Endothelial cell of umbilical vein (primary cell): Measurements from ENCODE around the gene DDX46. TPM values are rescaled to one million over a fixed set of nuclear protein-coding genes. Genes with fewer than 3 reads are reported as not detected.

ENCODE experiments used
- BruUV-seq: library from RNA; stranded (reverse); fragments of 400-500 nt; replicated peaks from 2 replicates; lab custom pipeline; 2021; lab: Mats Ljungman, UMichigan
- CTCF ChIA-PET: fragments of 300-600, 350-600 bp; sonication (Branson Sonifier 250); formaldehyde crosslinking; loops from one replicate; lab custom pipeline; 2021; ENCODE audit warnings: antibody characterized with exemption, inconsistent platforms; lab: Charles Lee
- POLR2A ChIA-PET: fragments of 300-600, 350-600 bp; sonication (Branson Sonifier 250); formaldehyde crosslinking; loops from one replicate; lab custom pipeline; 2021; ENCODE audit warnings: antibody characterized with exemption, inconsistent platforms; lab: Charles Lee
- DNase-seq: peaks from one replicate; pipeline ENCODE4 v3.0.0-alpha.2; 2011; ENCODE audit warnings: low read depth, low spot score
- FAIRE-seq: peaks from 2 replicates; lab custom pipeline; 2011; peaks lifted over from hg19 to GRCh38; lab: Jason Lieb, UNC
- H2AFZ ChIP-seq: 2 replicates; pipeline ENCODE4 v1.6.0; 2012; ENCODE audit warnings: low read depth, low read length, control low read depth, inconsistent platforms
- H3K27ac ChIP-seq: 2 replicates; pipeline ENCODE4 v1.5.1; 2011; ENCODE audit warnings: low read depth, mild to moderate bottlenecking, control low read depth, low read length, moderate library complexity; ENCODE audit not compliant: insufficient read depth
- H3K27me3 ChIP-seq, 2 experiments: 2 replicates each; pipeline versions ENCODE4 v1.6.0 to v1.6.1; 2011; ENCODE audit warnings: low read length in 2 of 2, mixed read lengths in 1 of 2; ENCODE audit not compliant: control insufficient read depth in 2 of 2, insufficient read depth in 2 of 2
- H3K36me3 ChIP-seq, 2 experiments: 2 replicates in 1 of 2; 3 replicates in 1 of 2; pipeline ENCODE4 v1.5.1; 2011; ENCODE audit warnings: low read length in 2 of 2, mild to moderate bottlenecking in 1 of 2, moderate library complexity in 1 of 2; ENCODE audit not compliant: control insufficient read depth in 2 of 2, insufficient read depth in 2 of 2; ENCODE audit errors: extremely low read depth in 1 of 2
- H3K4me1 ChIP-seq: 3 replicates; pipeline ENCODE4 v1.5.1; 2011; ENCODE audit warnings: mild to moderate bottlenecking, low read length; ENCODE audit not compliant: control insufficient read depth, insufficient read depth; ENCODE audit errors: extremely low read depth
- H3K4me2 ChIP-seq: 2 replicates; pipeline ENCODE4 v1.6.1; 2011; ENCODE audit warnings: low read length, control low read depth, mixed read lengths; ENCODE audit not compliant: insufficient read depth
- H3K4me3 ChIP-seq, 3 experiments: fragments of 200-600 bp in 1 of 3; sonication (generic), shearing (Covaris generic) in 1 of 3; replicated peaks in 1 of 3; 2 replicates each; pipeline ENCODE4 v1.5.1; 2011 to 2016; ENCODE audit warnings: control low read depth in 3 of 3, low read length in 3 of 3, mild to moderate bottlenecking in 2 of 3, inconsistent platforms in 1 of 3, low read depth in 1 of 3, moderate library complexity in 1 of 3; ENCODE audit not compliant: insufficient read depth in 1 of 3
- H3K79me2 ChIP-seq: 2 replicates; pipeline ENCODE4 v1.6.0; 2012; ENCODE audit warnings: low read length, inconsistent platforms; ENCODE audit not compliant: control insufficient read depth, insufficient read depth
- H3K9ac ChIP-seq: replicated peaks from 2 replicates; pipeline ENCODE3; 2011; ENCODE audit warnings: low read length, control low read depth; ENCODE audit not compliant: insufficient read depth; ENCODE audit errors: extremely low read depth
- H3K9me1 ChIP-seq: replicated peaks from 3 replicates; pipeline ENCODE4 v1.6.0; 2011; ENCODE audit warnings: mild to moderate bottlenecking, low read length; ENCODE audit not compliant: control insufficient read depth, insufficient read depth; ENCODE audit errors: extremely low read depth
- H3K9me3 ChIP-seq: replicated peaks from 2 replicates; pipeline ENCODE4 v1.5.1; 2012; ENCODE audit warnings: low read length, inconsistent platforms; ENCODE audit not compliant: control insufficient read depth, insufficient read depth
- H4K20me1 ChIP-seq: replicated peaks from 2 replicates; pipeline ENCODE3; 2011; ENCODE audit warnings: mild to moderate bottlenecking, low read length; ENCODE audit not compliant: control insufficient read depth, insufficient read depth; ENCODE audit errors: extremely low read depth
- EZH2 ChIP-seq: IDR thresholded peaks from 2 replicates; pipeline ENCODE4 v1.6.1; 2012; ENCODE audit warnings: borderline replicate concordance, low read depth, mild to moderate bottlenecking, moderate library complexity, low read length, inconsistent platforms; ENCODE audit not compliant: severe bottlenecking
- GATA2 ChIP-seq: IDR thresholded peaks from 2 replicates; pipeline ENCODE4 v1.7.0; 2011; ENCODE audit warnings: low read depth, mild to moderate bottlenecking, moderate library complexity, mixed read lengths, low read length; ENCODE audit not compliant: insufficient read length, insufficient read depth
- JUN ChIP-seq: IDR thresholded peaks from 2 replicates; pipeline ENCODE4 v1.6.1; 2011; ENCODE audit warnings: borderline replicate concordance, low read depth; ENCODE audit not compliant: insufficient read length, insufficient read depth
- MYC ChIP-seq: IDR thresholded peaks from one replicate; pipeline ENCODE4 v1.6.1; 2011; ENCODE audit warnings: mild to moderate bottlenecking, low read depth, low read length
- POLR2AphosphoS5 ChIP-seq: IDR thresholded peaks from 2 replicates; pipeline ENCODE4 v1.6.1; 2012; ENCODE audit warnings: low read depth, mild to moderate bottlenecking, control low read depth, low read length, moderate library complexity; ENCODE audit not compliant: insufficient read depth
- dilution Hi-C: fragments of 300-500 bp; cut with MboI; formaldehyde crosslinking; loops from one replicate; pipeline ENCODE4 v1.15.0; 2019; ENCODE audit warnings: low sequenced_read_pairs; ENCODE audit not compliant: extremely low pct_ligation_motif_present
- intact Hi-C: fragments of 100-400 bp; cut with micrococcal nuclease; formaldehyde crosslinking; loops from one replicate; pipeline ENCODE4 v1.10.0; 2022
- polyA plus RNA-seq, 4 experiments: library from polyadenylated mRNA; depleted of rRNA in 3 of 4; stranded (reverse) in 3 of 4; unstranded in 1 of 4; fragments of >200 nt; gene quantifications; 2 replicates each; pipeline versions ENCODE4 v1.2.1 to v1.2.3, GENCODE V29; 2011 to 2012; ENCODE audit warnings: missing spikeins in 1 of 4
- total RNA-seq: library from RNA; stranded (reverse); gene quantifications from 2 replicates; pipeline ENCODE4 v1.2.3, GENCODE V29; 2021
- TF ChIP-seq, protein P1 (sequence below): IDR thresholded peaks from 2 replicates; pipeline ENCODE4 v1.6.1; 2011; ENCODE audit not compliant: insufficient read depth, insufficient read length
- TF ChIP-seq, protein P2 (sequence below), 2 donors: IDR thresholded peaks; 1 replicate in 1 of 2; 2 replicates in 1 of 2; pipeline ENCODE4 v1.5.1; 2011; ENCODE audit warnings: low read length in 2 of 2, mild to moderate bottlenecking in 2 of 2, moderate library complexity in 2 of 2, control low read depth in 1 of 2, inconsistent platforms in 1 of 2, low read depth in 1 of 2; ENCODE audit not compliant: insufficient read depth in 1 of 2; ENCODE audit errors: extremely low read depth in 1 of 2

The DDX46 gene
- total and polyA plus RNA-seq, 2 donors (not counting 3 experiments of a cell fraction or from before 2014, with no cell fraction given): 16.0 to 65.2 TPM

DNA sequence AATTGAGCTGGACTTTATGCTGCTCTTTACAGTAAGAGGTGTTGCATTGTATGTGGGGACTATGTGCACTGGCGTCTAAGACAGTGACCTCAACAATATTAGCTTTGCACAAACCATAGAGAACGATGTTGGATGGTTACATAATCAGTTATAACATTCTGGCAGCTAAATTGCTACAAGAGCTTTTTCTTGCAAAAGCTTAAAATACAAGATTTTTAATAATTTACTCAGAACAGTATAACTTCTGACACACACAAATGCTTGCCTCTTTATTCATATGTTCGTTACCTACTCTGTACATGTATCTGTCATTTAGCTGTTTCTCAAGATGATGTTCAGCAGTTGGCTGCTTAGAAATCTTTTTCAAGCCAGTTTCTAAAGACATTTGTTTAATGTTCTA is 98.8 kb downstream of the DDX46 start:
- Histone ChIP-seq H3K9ac (no peak overlapping the region), H3K79me2 (peaks cover 36% of the 10 kb centered on the region), H3K4me2 (no peak overlapping the region), H3K36me3 (peaks cover 14 to 20% of the 10 kb centered on the region in 2 experiments), H3K9me1 (no peaks in the 10 kb centered on the region), H4K20me1 (peaks cover 4% of the 10 kb centered on the region), H2AFZ (no peak overlapping the region), H3K27me3 (no peaks in the 10 kb centered on the region), H3K9me3 (no peaks in the 10 kb centered on the region), H3K27ac (no peak overlapping the region), H3K4me3 (no peak overlapping the region), H3K4me1 (no peaks in the 10 kb centered on the region)
- ChIA-PET CTCF (no interaction called here), POLR2A (no interaction called here)
- dilution Hi-C loops: no loop called here
- no peak for TF ChIP-seq POLR2AphosphoS5
- TF ChIP-seq EZH2: no peak
- no peak for TF ChIP-seq MYC
- TF ChIP-seq GATA2: no peak
- TF ChIP-seq, protein P1, sequence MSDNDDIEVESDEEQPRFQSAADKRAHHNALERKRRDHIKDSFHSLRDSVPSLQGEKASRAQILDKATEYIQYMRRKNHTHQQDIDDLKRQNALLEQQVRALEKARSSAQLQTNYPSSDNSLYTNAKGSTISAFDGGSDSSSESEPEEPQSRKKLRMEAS: no peak
- TF ChIP-seq, protein P2, sequence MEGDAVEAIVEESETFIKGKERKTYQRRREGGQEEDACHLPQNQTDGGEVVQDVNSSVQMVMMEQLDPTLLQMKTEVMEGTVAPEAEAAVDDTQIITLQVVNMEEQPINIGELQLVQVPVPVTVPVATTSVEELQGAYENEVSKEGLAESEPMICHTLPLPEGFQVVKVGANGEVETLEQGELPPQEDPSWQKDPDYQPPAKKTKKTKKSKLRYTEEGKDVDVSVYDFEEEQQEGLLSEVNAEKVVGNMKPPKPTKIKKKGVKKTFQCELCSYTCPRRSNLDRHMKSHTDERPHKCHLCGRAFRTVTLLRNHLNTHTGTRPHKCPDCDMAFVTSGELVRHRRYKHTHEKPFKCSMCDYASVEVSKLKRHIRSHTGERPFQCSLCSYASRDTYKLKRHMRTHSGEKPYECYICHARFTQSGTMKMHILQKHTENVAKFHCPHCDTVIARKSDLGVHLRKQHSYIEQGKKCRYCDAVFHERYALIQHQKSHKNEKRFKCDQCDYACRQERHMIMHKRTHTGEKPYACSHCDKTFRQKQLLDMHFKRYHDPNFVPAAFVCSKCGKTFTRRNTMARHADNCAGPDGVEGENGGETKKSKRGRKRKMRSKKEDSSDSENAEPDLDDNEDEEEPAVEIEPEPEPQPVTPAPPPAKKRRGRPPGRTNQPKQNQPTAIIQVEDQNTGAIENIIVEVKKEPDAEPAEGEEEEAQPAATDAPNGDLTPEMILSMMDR (IDR thresholded peaks at IDR 0.05; ENCODE audit: extremely low read depth in 1 of 2, insufficient read depth in 1 of 2, low read depth in 1 of 2, low read length in 2 of 2): no peak
- no peak for TF ChIP-seq JUN
- DNase-seq (no peak), FAIRE-seq (peak; percentile 12)
- BruUV-seq: no TSS peak
- intact Hi-C loops: no loop called here
